Measurements from ENCODE around the gene ZBTB20. TPM values are rescaled to one million over a fixed set of nuclear protein-coding genes. Genes with fewer than 3 reads are reported as not detected.

The ZBTB20 gene
- total RNA-seq, 1 experiment from 2014 or later = 12.8 TPM

DNA sequence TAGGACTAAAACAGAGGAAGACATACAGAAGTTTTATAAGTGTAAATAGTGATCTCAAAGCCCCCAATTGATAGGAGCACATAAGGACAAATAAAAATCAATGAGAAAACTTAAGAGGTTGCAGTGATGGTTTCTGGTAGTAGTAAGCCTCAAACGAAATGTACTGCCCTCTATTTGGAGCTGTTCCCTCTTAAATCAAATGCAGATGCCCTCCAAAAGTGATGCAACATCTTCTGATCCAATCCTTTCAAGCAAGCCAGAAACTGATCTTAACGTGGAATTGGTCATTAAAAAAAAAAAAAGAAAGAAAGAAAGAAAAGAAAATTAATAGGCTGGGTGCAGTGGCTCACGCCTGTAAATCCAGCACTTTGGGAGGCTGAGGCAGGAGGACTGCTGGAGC is 259.3 kb downstream of the ZBTB20 start:
- Histone ChIP-seq H3K4me3 (ENCODE audit: low read depth, low read length) (no peak overlapping the region), H3K36me3 (ENCODE audit: control insufficient read depth, insufficient read depth, low read length) (no peaks in the 10 kb centered on the region), H3K9me3 (no peaks in the 10 kb centered on the region), H3K27me3 (replicated peaks; ENCODE audit: control insufficient read depth, insufficient read depth, low read length) (no peaks in the 10 kb centered on the region), H3K4me1 (no peaks in the 10 kb centered on the region)
- intact Hi-C loops (cut with micrococcal nuclease; ENCODE audit: unreplicated experiment) = no loop called here
- H3K36me3 Mint-ChIP-seq (ENCODE audit: insufficient read depth, unreplicated experiment) = no peaks in the 10 kb centered on the region
- ChIA-PET CTCF (no interaction called here), POLR2A (no interaction called here)
- peaks cover 4% of the 10 kb centered on the region for H3K27me3 Mint-ChIP-seq (ENCODE audit: insufficient read depth, unreplicated experiment)
- no peak overlapping the region for H3K27ac Mint-ChIP-seq (ENCODE audit: unreplicated experiment)
- TF ChIP-seq, protein P1, sequence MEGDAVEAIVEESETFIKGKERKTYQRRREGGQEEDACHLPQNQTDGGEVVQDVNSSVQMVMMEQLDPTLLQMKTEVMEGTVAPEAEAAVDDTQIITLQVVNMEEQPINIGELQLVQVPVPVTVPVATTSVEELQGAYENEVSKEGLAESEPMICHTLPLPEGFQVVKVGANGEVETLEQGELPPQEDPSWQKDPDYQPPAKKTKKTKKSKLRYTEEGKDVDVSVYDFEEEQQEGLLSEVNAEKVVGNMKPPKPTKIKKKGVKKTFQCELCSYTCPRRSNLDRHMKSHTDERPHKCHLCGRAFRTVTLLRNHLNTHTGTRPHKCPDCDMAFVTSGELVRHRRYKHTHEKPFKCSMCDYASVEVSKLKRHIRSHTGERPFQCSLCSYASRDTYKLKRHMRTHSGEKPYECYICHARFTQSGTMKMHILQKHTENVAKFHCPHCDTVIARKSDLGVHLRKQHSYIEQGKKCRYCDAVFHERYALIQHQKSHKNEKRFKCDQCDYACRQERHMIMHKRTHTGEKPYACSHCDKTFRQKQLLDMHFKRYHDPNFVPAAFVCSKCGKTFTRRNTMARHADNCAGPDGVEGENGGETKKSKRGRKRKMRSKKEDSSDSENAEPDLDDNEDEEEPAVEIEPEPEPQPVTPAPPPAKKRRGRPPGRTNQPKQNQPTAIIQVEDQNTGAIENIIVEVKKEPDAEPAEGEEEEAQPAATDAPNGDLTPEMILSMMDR (IDR thresholded peaks at IDR 0.05; ENCODE audit: insufficient read depth in 1 of 2, low read depth in 1 of 2, low read length in 1 of 2, severe bottlenecking in 1 of 2, unreplicated experiment in 1 of 2) = no peak
- H3K4me3 Mint-ChIP-seq (ENCODE audit: unreplicated experiment) = no peak overlapping the region
- BruUV-seq (replicated peaks) = no TSS peak
- no peaks in the 10 kb centered on the region for H3K4me1 Mint-ChIP-seq (ENCODE audit: low read depth, unreplicated experiment)
- H3K9me3 Mint-ChIP-seq (ENCODE audit: unreplicated experiment) = no peaks in the 10 kb centered on the region
- DNase-seq = no peak

DNA sequence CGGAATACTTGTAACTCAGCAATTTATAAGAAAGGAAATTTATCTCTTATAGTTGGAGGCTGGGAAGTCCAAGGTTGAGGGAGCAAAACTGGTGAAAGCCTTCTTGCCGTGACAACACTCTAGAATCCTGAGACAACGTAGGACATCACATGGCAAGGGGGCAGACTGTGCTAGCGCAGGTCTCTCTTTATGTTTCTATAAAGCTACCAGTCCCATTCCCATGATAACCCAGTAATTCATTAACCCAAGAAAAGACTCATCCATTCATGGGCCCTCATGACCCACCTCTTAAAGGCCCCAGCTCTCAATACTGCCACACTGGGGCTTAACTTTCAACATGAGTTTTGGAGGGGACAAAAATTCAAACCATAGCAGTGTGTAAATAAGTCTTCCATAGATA is 260.2 kb downstream of the ZBTB20 start:
- Mint-ChIP-seq H3K27me3 (ENCODE audit: insufficient read depth, unreplicated experiment) (peaks cover 4% of the 10 kb centered on the region), H3K4me1 (ENCODE audit: low read depth, unreplicated experiment) (no peaks in the 10 kb centered on the region), H3K4me3 (ENCODE audit: unreplicated experiment) (no peak overlapping the region), H3K36me3 (ENCODE audit: insufficient read depth, unreplicated experiment) (no peaks in the 10 kb centered on the region), H3K9me3 (ENCODE audit: unreplicated experiment) (no peaks in the 10 kb centered on the region), H3K27ac (ENCODE audit: unreplicated experiment) (no peak overlapping the region)
- ChIA-PET CTCF (no interaction called here), POLR2A (no interaction called here)
- Histone ChIP-seq H3K4me1 (no peaks in the 10 kb centered on the region), H3K9me3 (no peaks in the 10 kb centered on the region), H3K36me3 (ENCODE audit: control insufficient read depth, insufficient read depth, low read length) (no peaks in the 10 kb centered on the region), H3K27me3 (replicated peaks; ENCODE audit: control insufficient read depth, insufficient read depth, low read length) (no peaks in the 10 kb centered on the region), H3K4me3 (ENCODE audit: low read depth, low read length) (no peak overlapping the region)
- TF ChIP-seq, protein P1 (IDR thresholded peaks at IDR 0.05; ENCODE audit: insufficient read depth in 1 of 2, low read depth in 1 of 2, low read length in 1 of 2, severe bottlenecking in 1 of 2, unreplicated experiment in 1 of 2) = no peak
- BruUV-seq (replicated peaks) = no TSS peak
- intact Hi-C loops (cut with micrococcal nuclease; ENCODE audit: unreplicated experiment) = no loop called here
- DNase-seq = no peak

DNA sequence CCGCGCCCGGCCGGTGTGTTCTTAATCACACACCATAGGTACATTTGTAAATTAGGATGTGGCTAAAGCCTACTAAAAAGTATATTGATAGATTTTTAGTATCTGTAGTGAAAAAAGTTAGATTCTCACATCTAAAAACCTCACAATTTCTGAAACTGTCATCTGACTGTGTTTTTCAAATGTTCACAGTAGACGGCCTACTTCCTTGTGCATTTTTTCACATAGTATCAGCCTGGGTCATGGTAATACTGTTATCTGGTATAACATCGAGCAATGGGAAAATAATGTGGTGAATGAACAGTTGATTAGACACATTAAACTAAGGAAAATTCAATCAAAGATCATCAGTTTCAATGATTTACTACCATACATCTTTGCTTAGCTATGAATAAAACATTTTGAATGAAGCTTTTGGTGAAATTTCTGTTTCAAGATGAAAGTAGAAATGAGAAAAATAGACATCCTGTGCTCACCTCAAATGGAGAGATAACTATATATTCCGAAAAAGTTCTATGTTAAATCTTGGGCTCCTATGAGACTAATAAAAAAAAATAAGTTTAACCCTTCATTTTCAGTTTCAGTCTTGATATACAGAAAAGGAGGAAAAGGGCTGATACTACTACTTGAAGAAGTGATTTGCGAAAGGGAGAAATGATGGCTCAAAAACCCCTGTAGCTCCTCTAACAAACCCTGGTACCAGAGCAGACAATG is 262.7 kb downstream of the ZBTB20 start:
- H3K9me3 ChIP-seq = no peaks in the 10 kb centered on the region
- H3K4me1 ChIP-seq = no peaks in the 10 kb centered on the region
- ChIA-PET CTCF (no interaction called here), POLR2A (no interaction called here)
- Mint-ChIP-seq H3K9me3 (ENCODE audit: unreplicated experiment) (no peaks in the 10 kb centered on the region), H3K27me3 (ENCODE audit: insufficient read depth, unreplicated experiment) (peaks cover 4% of the 10 kb centered on the region), H3K4me1 (ENCODE audit: low read depth, unreplicated experiment) (no peaks in the 10 kb centered on the region), H3K4me3 (ENCODE audit: unreplicated experiment) (no peak overlapping the region), H3K36me3 (ENCODE audit: insufficient read depth, unreplicated experiment) (no peaks in the 10 kb centered on the region), H3K27ac (ENCODE audit: unreplicated experiment) (no peak overlapping the region)
- H3K27me3 ChIP-seq (replicated peaks; ENCODE audit: control insufficient read depth, insufficient read depth, low read length) = no peaks in the 10 kb centered on the region; the same call in 1 of the 2 replicates
- no TSS peak for BruUV-seq (replicated peaks)
- H3K36me3 ChIP-seq (ENCODE audit: control insufficient read depth, insufficient read depth, low read length) = no peaks in the 10 kb centered on the region
- TF ChIP-seq, protein P1 (IDR thresholded peaks at IDR 0.05; ENCODE audit: insufficient read depth in 1 of 2, low read depth in 1 of 2, low read length in 1 of 2, severe bottlenecking in 1 of 2, unreplicated experiment in 1 of 2) = no peak
- H3K4me3 ChIP-seq (ENCODE audit: low read depth, low read length) = no peak overlapping the region
- DNase-seq = no peak
- intact Hi-C loops (cut with micrococcal nuclease; ENCODE audit: unreplicated experiment) = no loop called here

Measured in Caco-2 (cell line).